ENCODE measurements around the gene SYNE2.
"Not testable (repeated sequence)": the region's sequence is repeated elsewhere in the genome, so short reads cannot be mapped to it uniquely, and the experiment has no call there.

The SYNE2 gene

DNA sequence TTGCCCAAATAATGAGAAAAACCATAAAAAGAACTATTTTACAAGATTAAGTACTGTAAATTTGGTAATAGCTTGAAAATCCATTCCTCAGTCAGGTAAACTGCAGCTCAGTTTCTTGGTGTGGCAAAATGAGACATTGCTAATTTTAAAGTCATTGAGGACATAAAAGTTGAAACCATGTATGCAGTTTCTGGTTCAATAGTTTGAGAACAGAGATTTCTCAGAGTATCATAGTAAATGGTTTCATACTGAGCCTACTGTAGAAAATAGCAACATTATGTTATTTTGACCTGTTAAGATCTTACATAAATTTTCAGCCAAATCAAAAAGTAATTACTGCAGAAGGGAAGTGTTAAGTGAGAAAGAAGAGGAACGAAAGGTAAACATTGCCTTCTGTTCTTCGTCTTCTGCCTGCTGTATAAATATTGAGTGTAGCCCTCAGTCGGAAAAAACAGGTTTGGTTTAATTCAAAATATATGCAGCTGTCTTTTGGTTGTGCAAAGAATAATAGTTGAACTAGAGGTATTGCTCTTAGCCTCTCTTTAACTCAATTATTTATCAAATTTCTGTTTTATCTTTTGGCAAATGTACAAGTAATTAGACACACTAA, 119.6 kb downstream of the SYNE2 start:
- DNase-seq, result no peak

DNA sequence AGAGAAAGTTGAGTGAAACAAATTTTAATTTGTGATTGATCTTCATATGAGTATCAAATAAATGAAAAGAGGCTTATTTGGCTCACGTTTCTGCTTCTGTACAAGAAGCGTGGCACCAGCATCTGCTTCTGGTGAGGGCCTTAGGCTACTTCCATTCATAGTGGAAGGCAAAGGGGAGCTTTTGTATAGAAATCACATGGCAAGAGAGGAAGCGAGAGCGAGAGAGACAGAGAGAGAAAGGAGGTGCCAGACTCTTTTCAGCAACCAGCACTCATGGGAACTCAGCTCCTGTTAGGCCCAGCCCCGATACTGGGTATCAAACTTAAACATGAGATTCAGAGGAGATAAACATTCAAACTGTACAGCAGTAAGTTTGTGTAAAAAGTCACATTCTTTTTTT, 121.4 kb downstream of the SYNE2 start:
- DNase-seq, result no peak

DNA sequence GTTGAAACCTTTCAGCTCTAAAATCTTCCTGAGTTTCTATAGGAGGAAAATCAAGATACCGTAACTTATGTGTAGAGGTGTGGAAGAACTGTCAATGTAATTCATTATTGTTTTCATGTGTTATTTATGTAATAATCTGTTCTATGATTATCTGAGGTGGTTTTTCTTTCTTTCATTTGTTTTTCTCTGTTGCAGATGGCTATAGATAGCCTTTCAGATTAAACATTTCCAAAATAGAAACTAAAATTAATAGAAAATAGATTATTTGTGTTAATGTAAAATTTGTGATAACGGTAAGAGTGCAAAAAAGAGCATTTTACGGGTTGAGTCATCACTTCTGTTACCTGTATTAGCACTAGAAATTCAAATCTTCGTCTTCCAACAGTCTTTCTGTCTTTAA, 128.8 kb downstream of the SYNE2 start:
- no peak for DNase-seq

DNA sequence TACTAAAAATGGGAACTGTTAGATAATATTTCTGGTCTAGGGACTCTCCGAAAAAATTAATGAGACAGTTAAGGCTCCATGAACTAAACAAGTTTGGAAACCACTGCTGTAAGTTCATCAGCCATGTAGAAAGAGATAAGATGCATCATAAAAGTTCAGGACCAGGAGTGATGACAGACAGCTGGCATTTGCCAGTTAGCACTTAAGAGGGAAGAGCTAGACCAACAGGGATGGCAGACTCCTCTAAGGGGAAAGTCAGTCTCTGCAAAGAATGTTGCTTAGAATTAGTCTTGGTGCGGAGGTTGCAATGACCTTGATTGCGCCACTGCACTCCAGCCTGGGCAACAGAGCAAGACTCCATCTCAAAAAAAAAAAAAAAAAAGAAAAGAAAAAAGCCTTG, 129.4 kb downstream of the SYNE2 start:
- no peak for DNase-seq

DNA sequence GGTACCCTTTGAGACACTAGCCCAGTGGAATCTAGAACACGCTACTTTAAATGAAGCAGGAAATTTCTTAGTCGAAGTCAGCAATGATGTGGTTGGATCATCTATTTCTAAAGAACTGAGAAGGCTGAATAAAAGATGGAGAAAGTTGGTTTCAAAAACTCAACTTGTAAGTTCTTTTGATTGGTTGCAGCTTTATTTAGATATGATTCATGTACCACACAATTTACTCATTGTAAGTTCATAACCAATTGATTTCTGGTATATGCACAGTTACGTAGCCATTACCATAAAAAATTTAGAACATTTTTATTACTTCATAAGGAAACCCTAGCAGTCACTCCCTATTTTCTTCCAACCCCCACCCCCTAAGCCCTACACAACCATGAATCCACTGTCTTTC, 129.8 kb downstream of the SYNE2 start:
- no peak for DNase-seq

DNA sequence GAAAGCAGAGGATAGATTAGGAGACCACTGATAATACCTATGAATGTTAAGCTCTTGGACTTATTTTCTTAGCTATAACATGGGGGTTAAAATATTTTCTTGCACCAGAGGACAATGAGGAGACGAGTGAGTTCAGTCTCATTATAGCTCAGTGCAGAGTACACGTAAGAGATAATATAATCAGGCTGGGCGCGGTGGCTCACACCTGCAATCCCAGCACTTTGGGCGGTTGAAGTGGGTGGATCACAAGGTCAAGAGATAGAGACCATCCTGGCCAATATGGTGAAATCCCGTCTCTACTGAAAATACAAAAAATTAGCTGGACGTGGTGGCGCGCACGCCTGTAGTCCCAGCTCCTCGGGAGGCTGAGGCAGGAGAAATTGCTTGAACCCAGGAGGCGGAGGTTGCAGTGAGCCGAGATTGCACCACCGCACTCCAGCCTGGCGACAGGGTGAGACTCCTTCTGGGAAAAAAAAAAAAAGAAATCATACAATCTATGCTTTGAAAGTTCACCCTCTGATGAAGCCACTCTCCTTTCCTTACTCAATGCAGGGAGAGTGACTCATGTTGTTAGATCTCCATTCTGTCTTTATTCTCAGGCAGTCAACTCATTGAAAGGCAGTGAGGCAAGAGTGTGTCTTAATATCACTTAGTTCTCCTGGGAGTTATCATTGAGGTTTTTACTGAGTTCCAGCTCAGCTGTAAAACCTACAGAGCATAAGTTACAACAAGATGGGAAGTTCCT, 134.2 kb downstream of the SYNE2 start:
- no peak for DNase-seq

DNA sequence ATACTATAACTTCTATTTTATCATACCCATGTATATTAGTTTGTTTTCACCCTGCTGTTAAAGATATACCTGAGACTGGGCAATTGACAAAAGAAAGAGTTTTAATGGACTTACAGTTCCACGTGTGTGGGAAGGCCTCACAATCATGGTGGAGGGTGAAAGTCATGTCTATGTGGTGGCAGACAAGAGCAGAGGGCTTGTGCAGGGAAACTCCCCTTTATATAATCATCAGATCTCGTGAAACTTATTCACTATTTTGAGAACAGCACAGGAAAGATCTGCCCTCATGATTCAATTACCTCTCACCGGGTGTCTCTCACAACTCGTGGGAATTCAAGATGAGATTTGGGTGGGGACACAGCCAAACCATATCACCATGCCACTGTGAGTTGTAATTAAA, 135.8 kb downstream of the SYNE2 start:
- DNase-seq, result no peak

DNA sequence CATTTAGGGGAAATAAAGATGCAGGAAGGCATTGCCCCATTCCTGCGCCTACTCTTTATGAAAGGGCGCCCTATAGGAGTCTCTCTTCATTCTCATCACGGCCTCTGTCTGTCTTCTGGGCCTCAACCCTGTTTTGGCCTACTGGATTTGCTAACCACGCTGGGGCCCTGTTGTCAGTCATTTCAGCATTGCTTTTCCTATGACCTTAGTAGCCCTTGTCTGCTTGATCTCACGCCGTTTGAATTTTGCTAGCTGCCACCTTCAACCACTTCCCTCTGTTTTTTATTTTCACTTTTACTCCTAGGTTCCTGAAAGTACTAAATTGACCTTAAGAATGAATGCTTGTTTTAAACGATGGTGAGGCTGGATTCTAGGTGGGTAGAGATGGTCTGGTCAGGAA, 139.0 kb downstream of the SYNE2 start:
- no peak for DNase-seq

DNA sequence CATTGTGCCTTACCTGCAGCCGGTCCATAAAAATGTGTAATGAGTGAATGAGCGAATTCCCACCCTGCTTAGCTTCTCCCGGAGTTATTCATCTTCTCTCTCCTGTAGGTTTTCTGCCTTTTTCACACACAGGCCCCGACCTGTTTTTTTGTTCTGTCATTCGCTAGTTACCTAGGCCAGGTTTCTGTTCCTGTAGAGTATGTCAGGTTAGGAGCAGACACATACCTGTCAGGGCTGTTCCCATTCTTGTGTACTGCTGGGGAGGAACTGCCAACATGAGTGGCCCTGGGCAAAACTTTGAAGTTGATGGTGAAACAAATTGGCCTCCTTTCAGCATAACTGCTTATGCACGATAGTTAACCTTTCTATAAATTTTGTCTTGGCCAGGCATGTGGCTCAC, 140.1 kb downstream of the SYNE2 start:
- no peak for DNase-seq

DNA sequence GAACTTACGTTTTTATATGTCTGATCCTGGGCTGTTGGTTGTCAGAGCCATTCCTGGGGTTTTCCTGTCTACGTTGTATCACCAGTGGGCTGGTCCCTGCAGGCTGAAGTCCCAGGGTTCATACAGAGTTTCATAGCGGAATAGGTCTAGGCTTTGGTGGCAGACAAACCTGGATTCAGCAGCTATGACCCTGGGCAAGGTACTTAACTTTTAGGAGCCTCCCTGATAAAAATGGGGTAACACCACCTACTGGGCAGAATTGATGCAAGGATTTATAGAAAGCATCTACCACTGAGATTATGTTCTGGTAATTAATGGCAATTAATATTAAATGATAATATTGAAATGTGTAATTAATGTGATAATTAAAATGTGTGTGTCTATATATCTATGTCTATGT, 141.2 kb downstream of the SYNE2 start:
- no peak for DNase-seq

DNA sequence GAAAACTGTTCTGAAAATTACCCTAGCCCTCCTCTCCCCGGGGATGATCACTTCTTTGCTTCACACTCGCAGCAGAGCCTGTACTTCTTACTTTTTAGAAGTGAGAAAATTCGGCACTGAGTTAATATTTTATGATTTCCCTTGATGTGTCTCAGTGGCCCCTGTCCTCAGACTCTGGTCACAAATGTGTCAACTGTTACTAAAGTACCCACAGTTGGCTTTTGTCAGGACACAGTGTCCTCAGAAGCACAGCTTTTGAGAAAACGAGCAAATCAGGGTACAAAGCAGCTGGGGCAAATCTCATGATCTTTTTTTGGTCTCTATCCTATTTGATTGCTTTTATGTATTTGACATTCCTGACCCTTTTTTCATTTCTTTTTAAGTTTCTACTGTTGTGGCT, 142.5 kb downstream of the SYNE2 start:
- no peak for DNase-seq

DNA sequence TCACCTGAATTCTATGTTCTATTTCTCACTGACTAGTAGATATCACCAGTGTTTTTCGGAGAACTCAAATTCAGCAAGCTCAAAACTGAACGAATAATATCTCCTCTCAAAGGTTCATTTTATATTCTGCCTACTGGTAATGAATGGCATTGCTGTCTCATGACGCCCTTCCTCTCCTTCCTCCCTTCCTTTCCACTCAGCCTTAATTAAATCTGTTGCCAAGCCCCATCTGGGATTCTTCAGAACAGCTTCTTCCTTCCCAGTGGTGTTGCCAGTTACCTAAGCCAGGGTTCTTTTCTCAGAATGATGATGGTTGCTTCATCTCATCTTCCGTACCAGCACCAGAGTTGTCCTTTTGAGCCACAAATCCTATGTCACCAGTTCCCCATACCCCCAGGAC, 143.2 kb downstream of the SYNE2 start:
- DNase-seq, result no peak

DNA sequence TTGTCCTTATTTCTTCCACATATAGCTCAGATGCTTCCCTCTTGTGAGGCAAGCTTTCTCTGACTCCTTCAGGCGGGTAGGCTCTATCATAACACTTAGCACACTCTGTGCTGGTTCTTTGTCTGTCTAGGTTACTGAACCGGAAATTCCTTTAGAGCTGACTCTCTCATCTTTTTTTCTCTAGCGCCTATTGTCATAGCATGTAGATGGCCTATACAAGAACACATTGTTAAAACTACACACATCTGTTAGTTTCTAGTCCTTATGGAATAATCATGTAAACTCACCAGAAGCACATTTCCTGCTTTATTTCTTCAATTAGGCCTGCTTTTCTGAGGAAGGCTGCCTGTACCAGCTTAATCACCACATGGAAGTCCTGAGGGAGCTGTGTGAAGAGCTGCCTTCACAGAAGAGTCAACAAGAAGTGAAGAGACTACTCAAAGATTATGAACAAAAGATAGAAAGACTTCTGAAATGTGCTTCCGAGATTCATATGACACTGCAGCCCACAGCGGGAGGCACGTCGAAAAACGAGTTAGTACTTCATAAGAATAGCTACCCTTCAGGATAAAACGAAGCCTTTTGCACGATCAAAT, 143.9 kb downstream of the SYNE2 start:
- DNase-seq, result no peak

DNA sequence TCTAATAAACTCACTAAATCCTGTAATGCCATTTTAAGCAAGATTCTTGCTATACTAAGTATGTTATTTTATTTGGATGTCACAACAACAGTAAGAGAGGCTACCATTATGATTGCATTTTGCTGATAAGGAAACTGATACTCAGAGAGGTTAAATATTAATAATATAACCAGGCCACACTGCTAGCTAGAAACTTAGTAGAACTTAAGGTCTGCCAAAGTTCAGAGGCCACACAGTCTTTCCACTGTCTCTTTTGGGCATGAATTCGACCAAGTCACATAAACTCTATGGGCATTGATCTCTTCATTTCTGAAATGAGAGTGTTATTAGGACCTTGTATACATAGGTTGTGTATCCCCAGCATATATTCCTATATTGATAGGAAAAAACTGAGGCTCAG, 147.9 kb downstream of the SYNE2 start:
- DNase-seq, result no peak

DNA sequence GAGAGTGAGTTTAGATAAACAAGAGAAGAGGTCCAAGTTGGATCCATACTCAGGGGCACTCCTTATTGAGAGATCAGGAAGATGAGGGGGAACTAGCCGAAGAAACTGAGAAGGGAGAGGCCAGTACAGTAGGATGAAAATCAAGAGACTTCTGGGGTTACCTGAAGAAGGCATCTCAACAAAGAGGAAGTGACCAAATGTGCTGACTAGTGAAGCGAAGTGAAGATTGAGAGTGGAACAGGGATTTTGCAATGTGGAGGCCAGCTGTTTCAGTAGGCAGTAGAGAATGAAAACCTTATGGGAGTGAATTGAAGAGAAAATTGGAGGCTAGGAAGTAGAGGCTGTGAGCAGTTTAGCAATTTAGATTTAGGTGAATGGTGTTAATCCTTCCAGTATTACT, 153.0 kb downstream of the SYNE2 start:
- no peak for DNase-seq

DNA sequence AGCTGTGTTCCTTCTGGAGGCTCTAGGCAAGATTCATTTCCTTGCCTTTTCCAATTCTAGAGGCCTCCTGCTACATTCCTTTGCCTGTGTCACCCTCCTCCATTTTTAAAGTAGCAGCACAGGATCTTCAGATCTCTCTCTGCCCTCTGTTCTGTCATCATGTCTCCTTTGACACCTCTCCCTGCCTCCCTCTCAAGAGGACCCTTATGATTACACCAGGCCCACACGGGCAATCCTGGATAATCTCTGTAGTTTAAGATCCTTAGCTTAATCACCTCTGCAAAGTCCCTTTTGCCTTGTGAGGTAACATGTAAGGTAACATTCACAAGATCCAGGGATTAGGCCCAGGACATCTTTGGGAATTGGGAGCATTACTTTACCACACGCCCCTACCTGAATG, 155.2 kb downstream of the SYNE2 start:
- DNase-seq, result no peak

DNA sequence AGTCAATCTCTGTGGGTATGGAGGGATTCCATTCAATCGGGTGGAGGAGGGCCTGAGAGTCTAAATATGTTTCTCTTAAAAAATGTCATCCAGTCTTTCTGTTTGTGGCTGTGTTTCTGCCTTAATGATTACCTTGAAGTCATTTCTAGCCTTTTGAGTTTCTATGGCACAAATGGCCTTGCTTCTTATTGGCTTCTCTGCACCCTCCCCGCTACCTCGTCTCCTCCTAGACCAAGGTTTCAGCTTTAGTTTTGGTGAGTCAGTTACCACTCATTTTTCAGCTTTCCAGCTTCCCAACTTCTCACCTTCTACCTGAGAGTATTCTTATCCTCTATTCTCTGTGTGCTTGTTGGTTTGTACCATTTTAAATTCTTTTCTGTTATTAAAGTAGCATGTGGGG, 159.2 kb downstream of the SYNE2 start:
- DNase-seq, result no peak

DNA sequence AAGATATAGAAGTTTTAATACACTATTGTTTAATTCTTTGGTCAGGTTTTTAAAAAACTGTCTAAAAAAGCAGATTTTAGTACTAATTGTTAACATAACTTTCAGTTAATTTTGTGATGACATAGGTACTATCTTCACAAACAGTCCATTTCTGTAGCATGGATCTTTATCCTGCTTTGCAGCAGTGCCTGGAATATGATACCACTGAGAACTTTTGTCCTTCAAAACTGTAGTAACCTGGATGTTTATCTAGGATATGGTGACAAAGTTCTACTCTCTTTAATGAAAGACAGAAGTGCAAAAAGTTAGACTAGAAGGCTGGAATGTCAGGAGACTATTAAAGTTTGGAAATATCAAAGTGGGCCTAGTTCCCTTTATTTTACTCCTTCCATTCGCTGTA, 159.9 kb downstream of the SYNE2 start:
- DNase-seq, result no peak

DNA sequence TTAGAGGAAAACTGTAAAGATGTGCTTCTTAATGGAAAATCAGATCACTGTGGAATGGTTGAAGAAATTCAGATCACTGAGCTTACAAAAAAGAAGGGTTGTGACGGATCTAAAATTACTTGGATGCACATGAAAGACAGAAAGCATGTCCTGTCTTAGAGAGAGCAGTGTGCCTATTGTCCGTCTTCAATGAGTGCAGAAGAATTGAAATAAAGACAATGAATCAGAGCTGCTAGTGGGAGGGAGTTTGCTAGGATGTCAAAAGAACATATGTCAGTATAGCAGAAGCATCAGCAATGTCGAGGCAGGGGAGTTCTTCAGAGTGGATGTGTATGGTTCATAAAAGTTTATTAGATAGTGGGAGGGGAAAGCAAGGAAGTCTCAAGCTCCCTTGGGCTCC, 172.7 kb downstream of the SYNE2 start:
- no peak for DNase-seq

DNA sequence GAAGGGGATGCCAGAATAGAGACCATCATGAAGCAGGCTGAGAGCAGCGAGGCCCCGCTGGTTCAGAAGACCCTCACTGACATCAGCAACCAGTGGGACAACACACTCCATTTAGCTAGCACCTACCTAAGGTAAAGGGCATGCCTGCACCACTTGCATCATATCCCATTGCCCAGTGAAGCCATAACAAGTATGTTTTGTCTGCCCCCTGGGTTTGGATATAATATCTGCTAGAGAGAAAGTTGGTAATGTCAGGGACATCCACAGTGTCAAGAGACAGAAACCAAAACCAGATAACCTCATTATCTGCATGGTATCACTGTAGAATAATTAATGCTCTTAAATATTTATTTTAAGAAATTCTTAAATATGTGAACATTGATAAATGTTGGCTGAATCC, 173.8 kb downstream of the SYNE2 start:
- DNase-seq, result no peak

DNA sequence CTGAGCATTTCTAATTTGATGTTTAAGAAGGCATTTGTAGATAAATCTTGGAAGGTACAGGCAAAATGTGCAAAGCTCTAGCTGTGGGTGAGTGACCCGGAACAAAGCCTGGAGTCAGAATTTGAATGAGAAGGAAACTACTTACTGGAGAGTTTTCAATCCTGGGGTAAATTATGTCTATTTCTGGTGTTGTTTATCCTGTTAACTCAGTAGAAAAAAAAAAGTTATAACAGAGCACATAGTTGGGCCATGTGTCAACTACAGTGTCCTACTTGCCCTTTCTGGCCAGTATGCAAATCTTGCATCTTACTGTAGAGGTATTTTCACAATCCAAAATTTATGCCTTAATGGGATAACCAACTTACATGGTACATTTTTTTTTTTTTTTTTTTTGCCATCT, 182.3 kb downstream of the SYNE2 start:
- DNase-seq, result no peak

DNA sequence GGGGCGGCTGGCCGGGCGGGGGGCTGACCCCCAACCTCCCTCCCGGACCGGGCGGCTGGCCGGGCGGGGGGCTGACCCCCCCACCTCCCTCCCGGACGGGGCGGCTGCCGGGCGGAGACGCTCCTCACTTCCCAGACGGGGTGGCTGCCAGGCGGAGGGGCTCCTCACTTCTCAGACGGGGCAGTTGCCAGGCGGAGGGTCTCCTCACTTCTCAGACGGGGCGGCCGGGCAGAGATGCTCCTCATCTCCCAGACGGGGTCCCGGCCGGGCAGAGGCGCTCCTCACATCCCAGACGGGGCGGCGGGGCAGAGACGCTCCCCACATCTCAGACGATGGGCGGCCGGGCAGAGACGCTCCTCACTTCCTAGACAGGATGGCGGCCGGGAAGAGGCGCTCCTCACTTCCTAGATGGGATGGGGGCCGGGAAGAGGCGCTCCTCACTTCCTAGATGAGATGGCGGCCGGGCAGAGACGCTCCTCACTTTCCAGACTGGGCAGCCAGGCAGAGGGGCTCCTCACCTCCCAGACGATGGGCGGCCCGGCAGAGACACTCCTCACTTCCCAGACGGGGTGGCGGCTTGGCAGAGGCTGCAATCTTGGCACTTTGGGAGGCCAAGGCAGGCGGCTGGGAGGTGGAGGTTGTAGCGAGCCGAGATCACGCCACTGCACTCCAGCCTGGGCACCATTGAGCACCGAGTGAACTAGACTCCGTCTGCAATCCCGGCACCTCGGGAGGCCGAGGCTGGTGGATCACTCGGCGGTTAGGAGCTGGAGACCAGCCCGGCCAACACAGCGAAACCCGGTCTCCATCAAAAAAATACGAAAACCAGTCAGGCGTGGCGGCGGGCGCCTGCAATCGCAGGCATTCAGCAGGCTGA, 185.3 kb downstream of the SYNE2 start:
- not testable (repeated sequence) for DNase-seq

DNA sequence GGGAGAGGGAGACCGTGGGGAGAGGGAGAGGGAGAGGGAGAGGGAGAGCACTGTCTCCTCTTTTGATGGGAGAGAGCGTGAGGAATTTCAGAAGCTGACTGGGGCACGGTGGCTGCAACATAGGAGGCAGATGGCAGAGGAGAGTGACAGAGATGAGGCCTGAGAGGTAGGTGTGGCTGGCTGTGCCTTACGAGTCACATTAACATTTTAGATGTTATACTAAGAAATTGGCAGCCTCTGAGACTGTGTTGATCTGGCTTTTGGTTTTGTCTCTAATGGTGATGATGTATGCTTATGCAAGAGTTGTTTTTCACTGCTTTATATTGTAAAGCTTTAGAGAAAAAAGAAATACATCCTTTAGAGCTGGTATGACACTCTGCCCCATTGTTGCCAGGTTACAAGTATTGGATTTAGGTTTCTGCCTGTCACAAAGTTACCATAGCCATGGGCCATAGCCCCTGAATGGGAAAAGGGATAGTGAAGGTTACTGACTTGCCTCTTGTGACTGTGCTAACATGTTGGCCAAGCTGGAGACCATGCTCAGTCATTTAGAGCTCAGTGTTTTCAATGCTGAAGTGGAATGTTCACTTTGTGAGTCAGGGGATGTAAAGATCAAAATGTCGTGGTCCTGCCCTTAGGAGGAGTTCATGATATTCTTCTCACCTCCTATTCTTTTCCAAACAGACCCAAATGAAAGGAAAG, 186.2 kb downstream of the SYNE2 start:
- no peak for DNase-seq
